K562 (cell line): ENCODE data around the gene PYCR2. TPM values are rescaled to one million over a fixed set of nuclear protein-coding genes. Genes with fewer than 3 reads are reported as not detected.

ENCODE experiments used
- ATAC-seq: fragments of 200-7000 bp; cut with Tn5 transposase; 3 replicates; pipeline ENCODE4 v1.9.1; 2020; ENCODE audit warnings: moderate library complexity
- BruUV-seq: library from RNA; stranded (reverse); fragments of 400-500 nt; replicated peaks from 2 replicates; lab custom pipeline; 2021; lab: Mats Ljungman, UMichigan
- CTCF ChIA-PET: fragments of 300-600 bp; formaldehyde crosslinking; extraction: SDS; loops from one replicate; lab custom pipeline; 2021; ENCODE audit warnings: low intra/inter-chr PET ratio; lab: Yijun Ruan, JAX
- POLR2A ChIA-PET: fragments of 300-600, 350-650 bp; sonication (Branson Sonifier 250); formaldehyde crosslinking; extraction: SDS; loops from one replicate; lab custom pipeline; 2021; ENCODE audit warnings: antibody characterized with exemption, inconsistent platforms; lab: Yijun Ruan, JAX
- DNase-seq, 4 experiments: peaks; one replicate each; pipeline versions ENCODE4 v3.0.0 to v3.0.0-alpha.2; 2011 to 2018; ENCODE audit warnings: low spot score in 3 of 4, mixed read lengths in 3 of 4; ENCODE audit errors: extremely low read depth in 1 of 4
- FAIRE-seq: peaks from 2 replicates; lab custom pipeline; 2011; peaks lifted over from hg19 to GRCh38; lab: Jason Lieb, UNC
- H2AFZ ChIP-seq: 2 replicates; pipeline ENCODE4 v1.6.0; 2011; ENCODE audit warnings: low read depth, low read length, control low read depth, inconsistent platforms
- H3K27ac ChIP-seq: fragments of 200-600 bp; 3 replicates; pipeline ENCODE4 v1.8.0; 2011; ENCODE audit warnings: low read depth, mild to moderate bottlenecking, control low read depth, inconsistent platforms, low read length, moderate library complexity, mixed read lengths; ENCODE audit errors: extremely low read depth
- H3K27me3 ChIP-seq, 2 experiments: fragments of 300-600 bp in 1 of 2; 2 replicates in 1 of 2; 3 replicates in 1 of 2; pipeline versions ENCODE4 v1.6.0 to v1.8.0; 2011; ENCODE audit warnings: inconsistent platforms in 2 of 2, low read length in 2 of 2, mild to moderate bottlenecking in 1 of 2, mixed read lengths in 1 of 2, moderate library complexity in 1 of 2; ENCODE audit not compliant: control insufficient read depth in 2 of 2, insufficient read depth in 2 of 2
- H3K36me3 ChIP-seq: fragments of 300-600 bp; 3 replicates; pipeline ENCODE4 v1.8.0; 2011; ENCODE audit warnings: mild to moderate bottlenecking, low read length, inconsistent platforms; ENCODE audit not compliant: control insufficient read depth, insufficient read depth
- H3K4me1 ChIP-seq, 2 experiments: fragments of 200-600 bp in 1 of 2; replicated peaks in 1 of 2; 2 replicates in 1 of 2; 3 replicates in 1 of 2; pipeline versions ENCODE4 v1.5.1 to v1.8.0; 2011; ENCODE audit warnings: inconsistent platforms in 2 of 2, low read length in 2 of 2, mild to moderate bottlenecking in 1 of 2, mixed read lengths in 1 of 2, moderate library complexity in 1 of 2; ENCODE audit not compliant: control insufficient read depth in 2 of 2, insufficient read depth in 2 of 2
- H3K4me2 ChIP-seq: 2 replicates; pipeline ENCODE4 v1.6.1; 2011; ENCODE audit warnings: low read length, control low read depth, inconsistent platforms, mixed read lengths; ENCODE audit not compliant: insufficient read depth
- H3K4me3 ChIP-seq: fragments of 200-600 bp; sonication (generic), shearing (Covaris generic); 2 replicates; pipeline ENCODE4 v1.5.1; 2016; ENCODE audit warnings: control low read depth, inconsistent platforms
- H3K79me2 ChIP-seq: fragments of 200-600 bp; 3 replicates; pipeline ENCODE4 v1.8.0; 2011; ENCODE audit warnings: low read length, inconsistent platforms; ENCODE audit not compliant: control insufficient read depth, insufficient read depth
- H3K9ac ChIP-seq, 2 experiments: 2 replicates each; pipeline versions ENCODE4 v1.6.0 to v1.6.1; 2011; ENCODE audit warnings: low read depth in 2 of 2, low read length in 2 of 2, control low read depth in 1 of 2, inconsistent platforms in 1 of 2, mild to moderate bottlenecking in 1 of 2, mixed read lengths in 1 of 2; ENCODE audit not compliant: insufficient read depth in 1 of 2
- H3K9me1 ChIP-seq: one replicate; pipeline ENCODE4 v1.6.0; 2011; ENCODE audit warnings: inconsistent platforms, mild to moderate bottlenecking, low read length, moderate library complexity; ENCODE audit not compliant: control insufficient read depth, insufficient read depth
- H3K9me3 ChIP-seq: replicated peaks from 2 replicates; pipeline ENCODE4 v1.5.1; 2011; ENCODE audit warnings: low read depth, low read length, inconsistent platforms; ENCODE audit not compliant: control insufficient read depth, insufficient read depth
- H4K20me1 ChIP-seq: replicated peaks from 2 replicates; pipeline ENCODE4 v1.6.1; 2011; ENCODE audit warnings: low read length, inconsistent platforms, mixed read lengths; ENCODE audit not compliant: control insufficient read depth, insufficient read depth
- COPS2 ChIP-seq: fragments of 450-650 bp; conservative IDR thresholded peaks from 2 replicates; pipeline ENCODE4 v1.6.1; 2016; ENCODE audit warnings: mild to moderate bottlenecking, moderate library complexity
- CREB1 ChIP-seq, 2 experiments: sonication (generic) in 1 of 2; formaldehyde crosslinking in 1 of 2; IDR thresholded peaks; 2 replicates each; pipeline versions ENCODE4 v1.6.1 to v1.8.0; 2012 to 2022; ENCODE audit warnings: inconsistent platforms in 1 of 2, mild to moderate bottlenecking in 1 of 2, missing genetic modification reagents in 1 of 2, moderate library complexity in 1 of 2
- DPF2 ChIP-seq: fragments of 450-650 bp; IDR thresholded peaks from 2 replicates; pipeline ENCODE4 v1.6.1; 2016
- GTF2E2 ChIP-seq: fragments of 200-800 bp; sonication (Bioruptor generic); IDR thresholded peaks from 2 replicates; pipeline ENCODE4 v1.6.1; 2016; ENCODE audit warnings: missing genetic modification characterization, missing compliant biosample characterization
- JUN ChIP-seq, 2 experiments: sonication (generic) in 1 of 2; formaldehyde crosslinking in 1 of 2; IDR thresholded peaks; 2 replicates each; pipeline versions ENCODE4 v1.6.1 to v1.8.0; 2012 to 2022; ENCODE audit warnings: borderline replicate concordance in 2 of 2, mild to moderate bottlenecking in 2 of 2, improper control_type of control experiment in 1 of 2, low read depth in 1 of 2, low read length in 1 of 2, missing genetic modification reagents in 1 of 2
- MAFK ChIP-seq: IDR thresholded peaks from 2 replicates; pipeline ENCODE4 v1.6.1; 2011; ENCODE audit warnings: low read length, improper control_type of control experiment
- PCBP2 ChIP-seq: fragments of 200-400 bp; formaldehyde crosslinking; IDR thresholded peaks from 2 replicates; pipeline ENCODE4 v1.6.1; 2018; ENCODE audit warnings: low read length, low read depth, mild to moderate bottlenecking, moderate library complexity; ENCODE audit not compliant: poor library complexity, severe bottlenecking
- TRIM28 ChIP-seq: fragments of 450-650 bp; IDR thresholded peaks from 2 replicates; pipeline ENCODE4 v1.6.1; 2017
- ZC3H8 ChIP-seq: fragments of 450-650 bp; IDR thresholded peaks from 2 replicates; pipeline ENCODE4 v1.6.1; 2017
- ZFX ChIP-seq: sonication (generic); formaldehyde crosslinking; IDR thresholded peaks from 2 replicates; pipeline ENCODE4 v1.8.0; 2022; ENCODE audit warnings: mild to moderate bottlenecking, missing genetic modification reagents, moderate library complexity
- ZNF174 ChIP-seq: fragments of 250-450 bp; sonication (Bioruptor Pico); IDR thresholded peaks from 2 replicates; pipeline ENCODE4 v1.4.0; 2020; ENCODE audit warnings: mild to moderate bottlenecking
- ZNF282 ChIP-seq: sonication (generic); formaldehyde crosslinking; IDR thresholded peaks from 2 replicates; pipeline ENCODE4 v1.8.1; 2023; ENCODE audit warnings: missing genetic modification reagents
- ZNF436 ChIP-seq: fragments of 250-450, 450-650 bp; sonication (Bioruptor Pico); formaldehyde crosslinking; IDR thresholded peaks from 2 replicates; pipeline ENCODE4 v1.7.0; 2020; ENCODE audit warnings: mild to moderate bottlenecking
- WGBS: fragments of 100-300 bp; shearing (Covaris generic); methylation state at CpG from one replicate; pipeline ENCODE4 v1.1.6; 2016; ENCODE audit warnings: low coverage, mixed read lengths; ENCODE audit not compliant: insufficient coverage; ENCODE audit errors: missing lambda C conversion rate; 5-methylcytosine and 5-hydroxymethylcytosine counted together
- in situ Hi-C: fragments of 300-500 bp; cut with MboI; formaldehyde crosslinking; loops from 4 replicates; pipeline ENCODE4 v1.15.0; 2018; ENCODE audit warnings: inconsistent platforms, mixed read lengths
- intact Hi-C: fragments of 100-400 bp; cut with micrococcal nuclease; formaldehyde crosslinking; loops from 2 replicates; pipeline ENCODE4 v1.14.2; 2022
- polyA plus RNA-seq, 8 experiments: library from polyadenylated mRNA; depleted of rRNA in 4 of 8; stranded (reverse) in 5 of 8; unstranded in 3 of 8; fragments of >200 nt; fragmentation: Nextera tagmentation in 2 of 8; fragmentation: Illumina TruSeq in 1 of 8; extraction: Ambion mirVana in 2 of 8; extraction: Trizol in 1 of 8; gene quantifications; 2 replicates each; pipeline versions ENCODE4 v1.2.1 to v1.2.3, GENCODE V29; 2011 to 2014; ENCODE audit warnings: inconsistent platforms in 1 of 8, missing spikeins in 1 of 8
- total RNA-seq, 7 experiments: library from RNA; depleted of rRNA in 6 of 7; stranded (reverse); fragments of >200 nt in 6 of 7; fragmentation: Illumina TruSeq in 2 of 7; extraction: Trizol in 2 of 7; gene quantifications; 2 replicates each; pipeline versions ENCODE4 v1.2.1 to v1.2.3, GENCODE V29; 2011 to 2021; ENCODE audit warnings: low replicate concordance in 1 of 7
- TF ChIP-seq, protein P1 (sequence below): sonication (generic); formaldehyde crosslinking; IDR thresholded peaks from 2 replicates; pipeline ENCODE4 v1.8.0; 2022; ENCODE audit warnings: mild to moderate bottlenecking, missing genetic modification reagents
- TF ChIP-seq, protein P2 (sequence below): sonication (generic); formaldehyde crosslinking; IDR thresholded peaks from 2 replicates; pipeline ENCODE4 v1.8.0; 2022; ENCODE audit warnings: mild to moderate bottlenecking, low read depth, missing genetic modification reagents
- TF ChIP-seq, protein P3 (sequence below): IDR thresholded peaks from 2 replicates; pipeline ENCODE4 v1.6.1; 2016; ENCODE audit warnings: missing genetic modification characterization, missing compliant biosample characterization
- TF ChIP-seq, protein P4 (sequence below): fragments of 450-650 bp; IDR thresholded peaks from 2 replicates; pipeline ENCODE4 v1.6.1; 2014; ENCODE audit warnings: low read depth, mild to moderate bottlenecking, moderate library complexity, borderline replicate concordance

PYCR2 gene
- total and polyA plus RNA-seq, 9 of the 15 experiments (the other 6 are each of a cell fraction or from before 2014, with no cell fraction given) = 5.5 to 219 (median 127) TPM

DNA sequence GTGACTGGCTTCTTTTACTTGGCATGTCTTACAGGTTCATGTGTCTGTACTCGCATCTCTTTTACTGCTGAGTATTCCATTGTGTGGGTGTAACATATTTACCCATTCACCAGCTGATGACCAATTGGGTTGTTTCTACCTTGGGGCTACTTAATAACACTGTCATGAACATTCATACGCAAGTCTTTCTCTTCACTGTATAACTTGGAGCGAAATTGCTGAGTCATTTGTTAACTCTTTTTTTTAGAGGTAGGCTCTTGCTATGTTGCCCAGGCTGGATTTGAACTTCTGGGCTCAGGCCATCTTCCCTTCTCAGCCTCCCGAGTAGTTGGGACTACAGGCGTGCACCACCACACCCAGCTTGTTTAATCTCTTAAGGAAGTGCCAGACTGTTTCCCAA is 6.5 kb downstream of the PYCR2 start (continued):
- TF ChIP-seq, protein P1, sequence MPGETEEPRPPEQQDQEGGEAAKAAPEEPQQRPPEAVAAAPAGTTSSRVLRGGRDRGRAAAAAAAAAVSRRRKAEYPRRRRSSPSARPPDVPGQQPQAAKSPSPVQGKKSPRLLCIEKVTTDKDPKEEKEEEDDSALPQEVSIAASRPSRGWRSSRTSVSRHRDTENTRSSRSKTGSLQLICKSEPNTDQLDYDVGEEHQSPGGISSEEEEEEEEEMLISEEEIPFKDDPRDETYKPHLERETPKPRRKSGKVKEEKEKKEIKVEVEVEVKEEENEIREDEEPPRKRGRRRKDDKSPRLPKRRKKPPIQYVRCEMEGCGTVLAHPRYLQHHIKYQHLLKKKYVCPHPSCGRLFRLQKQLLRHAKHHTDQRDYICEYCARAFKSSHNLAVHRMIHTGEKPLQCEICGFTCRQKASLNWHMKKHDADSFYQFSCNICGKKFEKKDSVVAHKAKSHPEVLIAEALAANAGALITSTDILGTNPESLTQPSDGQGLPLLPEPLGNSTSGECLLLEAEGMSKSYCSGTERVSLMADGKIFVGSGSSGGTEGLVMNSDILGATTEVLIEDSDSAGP (CRISPR knock-in tag) = no peak
- no peak for TF ChIP-seq ZNF174 (CRISPR knock-in tag)
- peak; percentile 49; the same call in 1 of the 2 replicates for TF ChIP-seq DPF2
- no peak for TF ChIP-seq ZNF282
- TF ChIP-seq COPS2 = no peak
- no peak for TF ChIP-seq PCBP2
- TF ChIP-seq MAFK = peak; percentile 91
- TF ChIP-seq ZC3H8 = no peak
- no peak for TF ChIP-seq ZNF436 (CRISPR knock-in tag)

DNA sequence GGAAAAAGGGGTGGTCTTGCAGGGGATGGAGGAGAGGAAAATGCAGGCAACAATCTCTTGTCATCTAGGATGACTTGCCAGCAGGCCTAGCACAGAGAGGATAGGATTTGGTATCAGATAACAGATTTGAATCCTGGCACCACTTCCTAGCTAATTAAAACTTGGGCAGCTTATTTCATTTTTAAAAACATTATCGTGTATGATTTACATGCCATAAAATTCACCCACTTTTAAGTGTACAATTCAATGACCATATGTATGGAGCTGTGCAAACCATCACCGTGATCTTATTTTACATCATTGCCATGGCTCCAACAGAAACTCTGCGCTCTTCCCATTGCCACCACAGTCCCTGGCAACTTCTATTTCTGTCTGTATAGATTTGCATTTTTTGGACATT is 6.9 kb downstream of the PYCR2 start:
- Histone ChIP-seq H4K20me1 (no peaks in the 10 kb centered on the region), H2AFZ (no peak overlapping the region), H3K36me3 (peaks cover 51% of the 10 kb centered on the region), H3K27me3 (no peaks in the 10 kb centered on the region), H3K9me3 (no peaks in the 10 kb centered on the region), H3K79me2 (peaks cover 16% of the 10 kb centered on the region), H3K9me1 (no peaks in the 10 kb centered on the region), H3K4me3 (no peak overlapping the region), H3K27ac (peak overlapping the region; percentile 27; the same call in 2 of the 3 replicates), H3K4me1 (peaks cover 2 to 18% of the 10 kb centered on the region in 2 experiments; a peak in 4 of 5 replicates), H3K4me2 (no peak overlapping the region), H3K9ac (no peak overlapping the region; a peak in 1 of 4 replicates)
- WGBS = 95% methylated on average over 3 of the region's 3 CpGs
- FAIRE-seq (no peak), DNase-seq (no peak), ATAC-seq (no peak)
- ChIA-PET POLR2A (interaction anchor here (0.6 to 2.4 kb wide), 4 partner anchors 11 to 140 kb away, joined by 3 to 9 read pairs (median 4); no protein-coding TSS in a partner anchor), CTCF (no interaction called here)
- intact Hi-C loops (no loop called here), in situ Hi-C loops (no loop called here)
- BruUV-seq = no TSS peak
- TF ChIP-seq CREB1 (IDR thresholded peaks at IDR 0.05) (no peak), CREB1 (CRISPR knock-in tag; IDR thresholded peaks at IDR 0.05) (no peak), GTF2E2 (tag) (no peak), JUN (IDR thresholded peaks at IDR 0.05; ENCODE audit: borderline replicate concordance, low read depth, low read length) (no peak), JUN (CRISPR knock-in tag; IDR thresholded peaks at IDR 0.05; ENCODE audit: borderline replicate concordance) (no peak), ZFX (CRISPR knock-in tag) (no peak), TRIM28 (no peak)
- TF ChIP-seq, protein P2, sequence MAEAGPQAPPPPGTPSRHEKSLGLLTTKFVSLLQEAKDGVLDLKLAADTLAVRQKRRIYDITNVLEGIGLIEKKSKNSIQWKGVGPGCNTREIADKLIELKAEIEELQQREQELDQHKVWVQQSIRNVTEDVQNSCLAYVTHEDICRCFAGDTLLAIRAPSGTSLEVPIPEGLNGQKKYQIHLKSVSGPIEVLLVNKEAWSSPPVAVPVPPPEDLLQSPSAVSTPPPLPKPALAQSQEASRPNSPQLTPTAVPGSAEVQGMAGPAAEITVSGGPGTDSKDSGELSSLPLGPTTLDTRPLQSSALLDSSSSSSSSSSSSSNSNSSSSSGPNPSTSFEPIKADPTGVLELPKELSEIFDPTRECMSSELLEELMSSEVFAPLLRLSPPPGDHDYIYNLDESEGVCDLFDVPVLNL (CRISPR knock-in tag) = no peak
- TF ChIP-seq, protein P3, sequence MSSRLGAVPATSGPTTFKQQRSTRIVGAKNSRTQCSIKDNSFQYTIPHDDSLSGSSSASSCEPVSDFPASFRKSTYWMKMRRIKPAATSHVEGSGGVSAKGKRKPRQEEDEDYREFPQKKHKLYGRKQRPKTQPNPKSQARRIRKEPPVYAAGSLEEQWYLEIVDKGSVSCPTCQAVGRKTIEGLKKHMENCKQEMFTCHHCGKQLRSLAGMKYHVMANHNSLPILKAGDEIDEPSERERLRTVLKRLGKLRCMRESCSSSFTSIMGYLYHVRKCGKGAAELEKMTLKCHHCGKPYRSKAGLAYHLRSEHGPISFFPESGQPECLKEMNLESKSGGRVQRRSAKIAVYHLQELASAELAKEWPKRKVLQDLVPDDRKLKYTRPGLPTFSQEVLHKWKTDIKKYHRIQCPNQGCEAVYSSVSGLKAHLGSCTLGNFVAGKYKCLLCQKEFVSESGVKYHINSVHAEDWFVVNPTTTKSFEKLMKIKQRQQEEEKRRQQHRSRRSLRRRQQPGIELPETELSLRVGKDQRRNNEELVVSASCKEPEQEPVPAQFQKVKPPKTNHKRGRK (tag) = no peak
- TF ChIP-seq, protein P4, sequence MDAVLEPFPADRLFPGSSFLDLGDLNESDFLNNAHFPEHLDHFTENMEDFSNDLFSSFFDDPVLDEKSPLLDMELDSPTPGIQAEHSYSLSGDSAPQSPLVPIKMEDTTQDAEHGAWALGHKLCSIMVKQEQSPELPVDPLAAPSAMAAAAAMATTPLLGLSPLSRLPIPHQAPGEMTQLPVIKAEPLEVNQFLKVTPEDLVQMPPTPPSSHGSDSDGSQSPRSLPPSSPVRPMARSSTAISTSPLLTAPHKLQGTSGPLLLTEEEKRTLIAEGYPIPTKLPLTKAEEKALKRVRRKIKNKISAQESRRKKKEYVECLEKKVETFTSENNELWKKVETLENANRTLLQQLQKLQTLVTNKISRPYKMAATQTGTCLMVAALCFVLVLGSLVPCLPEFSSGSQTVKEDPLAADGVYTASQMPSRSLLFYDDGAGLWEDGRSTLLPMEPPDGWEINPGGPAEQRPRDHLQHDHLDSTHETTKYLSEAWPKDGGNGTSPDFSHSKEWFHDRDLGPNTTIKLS = no peak
